PC-3 (cell line): ENCODE data around the gene GLRB. TPM values are rescaled to one million over a fixed set of nuclear protein-coding genes. Genes with fewer than 3 reads are reported as not detected.

Experiments used
- ATAC-seq: fragments of 200-7000 bp; cut with Tn5 transposase; 2 replicates; pipeline ENCODE4 v1.9.1; 2020; ENCODE audit warnings: mild to moderate bottlenecking, moderate library complexity
- BruUV-seq: library from RNA; stranded (reverse); fragments of 400-500 nt; replicated peaks from 2 replicates; lab custom pipeline; 2021; lab: Mats Ljungman, UMichigan
- CTCF ChIA-PET: fragments of 300-600 bp; sonication (Branson Sonifier 250); formaldehyde crosslinking; loops from one replicate; lab custom pipeline; 2022; ENCODE audit warnings: antibody characterized with exemption; lab: Charles Lee
- POLR2A ChIA-PET: fragments of 300-600 bp; sonication (Branson Sonifier 250); formaldehyde crosslinking; loops from one replicate; lab custom pipeline; 2022; ENCODE audit warnings: antibody characterized with exemption; ENCODE audit not compliant: unreplicated experiment; lab: Charles Lee
- DNase-seq: peaks from one replicate; pipeline ENCODE4 v3.0.0-alpha.2; 2015
- H2AFZ ChIP-seq: fragments of 300-600 bp; sonication (generic); 2 replicates; pipeline ENCODE4 v1.6.0; 2016; ENCODE audit warnings: antibody characterized with exemption, low read length
- H3F3A ChIP-seq: fragments of 300-600 bp; sonication (generic); one replicate; pipeline ENCODE4 v1.6.0; 2017; ENCODE audit warnings: antibody characterized with exemption, low read length, control low read depth, mild to moderate bottlenecking; ENCODE audit not compliant: unreplicated experiment
- H3K27ac ChIP-seq: fragments of 300-600 bp; sonication (generic); 2 replicates; pipeline ENCODE4 v1.5.1; 2016; ENCODE audit warnings: mild to moderate bottlenecking, low read length
- H3K27me3 ChIP-seq: fragments of 300-600 bp; sonication (generic); 2 replicates; pipeline ENCODE4 v1.6.1; 2016; ENCODE audit warnings: low read length, mixed read lengths
- H3K36me3 ChIP-seq: fragments of 300-600 bp; sonication (generic); 2 replicates; pipeline ENCODE4 v1.6.1; 2016; ENCODE audit warnings: low read depth, mixed run types, low read length, mixed read lengths
- H3K4me1 ChIP-seq: fragments of 300-600 bp; sonication (generic); 2 replicates; pipeline ENCODE4 v1.5.1; 2016; ENCODE audit warnings: low read length; ENCODE audit not compliant: insufficient read depth
- H3K4me2 ChIP-seq: fragments of 300-600 bp; sonication (generic); 2 replicates; pipeline ENCODE4 v1.6.0; 2016; ENCODE audit warnings: low read length
- H3K4me3 ChIP-seq: fragments of 300-600 bp; sonication (generic); 2 replicates; pipeline ENCODE4 v1.5.1; 2016; ENCODE audit warnings: mild to moderate bottlenecking, low read length, mixed read lengths
- H3K79me2 ChIP-seq: fragments of 300-600 bp; sonication (generic); 2 replicates; pipeline ENCODE4 v1.6.1; 2017; ENCODE audit warnings: low read length, mixed read lengths
- H3K9ac ChIP-seq: fragments of 300-600 bp; sonication (generic); 2 replicates; pipeline ENCODE4 v1.6.0; 2016; ENCODE audit warnings: mild to moderate bottlenecking, low read length
- H3K9me2 ChIP-seq: fragments of 300-600 bp; sonication (generic); replicated peaks from 2 replicates; pipeline ENCODE4 v1.6.1; 2016; ENCODE audit warnings: mixed run types, low read length, mixed read lengths
- H3K9me3 ChIP-seq: fragments of 300-600 bp; sonication (generic); 2 replicates; pipeline ENCODE4 v1.6.1; 2016; ENCODE audit warnings: low read length, mixed read lengths
- H4K20me1 ChIP-seq: fragments of 300-600 bp; sonication (generic); 2 replicates; pipeline ENCODE4 v1.6.1; 2016; ENCODE audit warnings: low read length, mixed read lengths
- CTCF ChIP-seq: fragments of 300-600 bp; sonication (generic); conservative IDR thresholded peaks from 2 replicates; pipeline ENCODE4 v1.5.1; 2017; ENCODE audit warnings: antibody characterized with exemption, low read depth, mild to moderate bottlenecking, low read length
- EZH2 ChIP-seq: fragments of 300-600 bp; sonication (generic); IDR thresholded peaks from one replicate; pipeline ENCODE4 v1.6.1; 2017; ENCODE audit warnings: antibody characterized with exemption, mild to moderate bottlenecking, low read length; ENCODE audit not compliant: unreplicated experiment
- EZH2phosphoT487 ChIP-seq: fragments of 300-600 bp; sonication (generic); IDR thresholded peaks from 2 replicates; pipeline ENCODE4 v1.6.1; 2018; ENCODE audit warnings: mild to moderate bottlenecking, antibody characterized with exemption, low read length, borderline replicate concordance
- intact Hi-C: fragments of 100-400 bp; cut with micrococcal nuclease; formaldehyde crosslinking; loops from 2 replicates; pipeline ENCODE4 v1.9.0; 2023
- total RNA-seq: library from RNA; depleted of rRNA; stranded (reverse); fragments of >200 nt; gene quantifications from 2 replicates; pipeline ENCODE4 v1.2.3, GENCODE V29; 2014

The GLRB gene
- total RNA-seq, 1 experiment from 2014 or later: 4.1 TPM

- POLR2A ChIA-PET: no interaction called here
- Histone ChIP-seq H2AFZ (no peak overlapping the region), H4K20me1 (no peaks in the 10 kb centered on the region), H3K4me1 (no peaks in the 10 kb centered on the region), H3K9ac (no peak overlapping the region), H3K4me2 (no peak overlapping the region), H3K27ac (no peak overlapping the region), H3K4me3 (no peak overlapping the region), H3K79me2 (no peaks in the 10 kb centered on the region), H3K27me3 (no peaks in the 10 kb centered on the region), H3K36me3 (no peaks in the 10 kb centered on the region), H3K9me3 (no peaks in the 10 kb centered on the region), H3K9me2 (no peaks in the 10 kb centered on the region), H3F3A (no peaks in the 10 kb centered on the region)
- intact Hi-C loops: no loop called here
- CTCF ChIA-PET: no interaction called here
- ATAC-seq (no peak), DNase-seq (no peak)
- no TSS peak for BruUV-seq
- TF ChIP-seq EZH2 (no peak), CTCF (no peak), EZH2phosphoT487 (no peak)
Observed at GRCh38 chr4:157143369-157143768, 67.4 kb downstream of the GLRB start.

GRCh38 chr4:157151711-157152110 lies 75.8 kb downstream of the GLRB start:
- no peak for DNase-seq
- Histone ChIP-seq H4K20me1 (no peaks in the 10 kb centered on the region), H3K9me3 (no peaks in the 10 kb centered on the region), H3K9ac (no peak overlapping the region), H3K27ac (no peak overlapping the region), H3F3A (no peaks in the 10 kb centered on the region), H3K4me2 (no peak overlapping the region), H3K36me3 (no peaks in the 10 kb centered on the region), H3K27me3 (no peaks in the 10 kb centered on the region), H3K4me3 (no peak overlapping the region), H3K4me1 (no peaks in the 10 kb centered on the region), H3K9me2 (no peaks in the 10 kb centered on the region), H3K79me2 (no peaks in the 10 kb centered on the region), H2AFZ (no peak overlapping the region)
- TF ChIP-seq EZH2 (no peak), EZH2phosphoT487 (no peak), CTCF (no peak)
- BruUV-seq: no TSS peak
- POLR2A ChIA-PET: no interaction called here
- CTCF ChIA-PET: no interaction called here
- no peak for ATAC-seq
- intact Hi-C loops: no loop called here

- TF ChIP-seq CTCF (no peak), EZH2 (no peak), EZH2phosphoT487 (no peak)
- Histone ChIP-seq H3K79me2 (no peaks in the 10 kb centered on the region), H3K27ac (no peak overlapping the region), H3K9me2 (no peaks in the 10 kb centered on the region), H3K36me3 (no peaks in the 10 kb centered on the region), H3K9me3 (no peaks in the 10 kb centered on the region), H3K27me3 (no peaks in the 10 kb centered on the region), H3K4me3 (no peak overlapping the region), H3K4me2 (no peak overlapping the region), H3K4me1 (no peaks in the 10 kb centered on the region), H3K9ac (no peak overlapping the region), H3F3A (no peaks in the 10 kb centered on the region), H2AFZ (no peak overlapping the region), H4K20me1 (no peaks in the 10 kb centered on the region)
- no TSS peak for BruUV-seq
- ATAC-seq (no peak), DNase-seq (no peak)
- ChIA-PET CTCF (no interaction called here), POLR2A (no interaction called here)
- intact Hi-C loops: no loop called here
Observed at GRCh38 chr4:157165935-157166610, 90.1 kb downstream of the GLRB start.
